ENCODE measurements around the gene CPM. TPM values are rescaled to one million over a fixed set of nuclear protein-coding genes. Genes with fewer than 3 reads are reported as not detected.
A peak's percentile ranks its signal among the peaks of the same experiment; 100 is the strongest.

CPM gene
- total and polyA plus RNA-seq, 2 donors (not counting 3 experiments of a cell fraction or from before 2014, with no cell fraction given) = not detected

DNA sequence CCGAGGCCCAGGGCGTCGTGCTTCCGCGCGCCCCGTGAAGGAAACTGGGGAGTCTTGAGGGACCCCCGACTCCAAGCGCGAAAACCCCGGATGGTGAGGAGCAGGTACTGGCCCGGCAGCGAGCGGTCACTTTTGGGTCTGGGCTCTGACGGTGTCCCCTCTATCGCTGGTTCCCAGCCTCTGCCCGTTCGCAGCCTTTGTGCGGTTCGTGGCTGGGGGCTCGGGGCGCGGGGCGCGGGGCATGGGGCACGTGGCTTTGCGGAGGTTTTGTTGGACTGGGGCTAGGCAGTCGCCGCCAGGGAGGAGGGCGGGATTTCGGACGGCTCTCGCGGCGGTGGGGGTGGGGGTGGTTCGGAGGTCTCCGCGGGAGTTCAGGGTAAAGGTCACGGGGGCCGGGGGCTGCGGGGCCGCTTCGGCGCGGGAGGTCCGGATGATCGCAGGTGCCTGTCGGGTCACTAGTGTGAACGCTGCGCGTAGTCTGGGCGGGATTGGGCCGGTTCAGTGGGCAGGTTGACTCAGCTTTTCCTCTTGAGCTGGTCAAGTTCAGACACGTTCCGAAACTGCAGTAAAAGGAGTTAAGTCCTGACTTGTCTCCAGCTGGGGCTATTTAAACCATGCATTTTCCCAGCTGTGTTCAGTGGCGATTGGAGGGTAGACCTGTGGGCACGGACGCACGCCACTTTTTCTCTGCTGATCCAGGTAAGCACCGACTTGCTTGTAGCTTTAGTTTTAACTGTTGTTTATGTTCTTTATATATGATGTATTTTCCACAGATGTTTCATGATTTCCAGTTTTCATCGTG, 124.4 kb downstream of the CPM start:
- Histone ChIP-seq H3K79me2 (ENCODE audit: control insufficient read depth, insufficient read depth, low read length) (peaks cover 51% of the 10 kb centered on the region), H3K9me3 (replicated peaks; ENCODE audit: control insufficient read depth, insufficient read depth, low read length) (no peaks in the 10 kb centered on the region), H3K27ac (ENCODE audit: insufficient read depth, low read depth, low read length) (peak overlapping the region; percentile 82), H3K9ac (replicated peaks; ENCODE audit: extremely low read depth, insufficient read depth, low read length) (peak overlapping the region; percentile 95), H3K4me2 (ENCODE audit: insufficient read depth, low read length) (peak overlapping the region; percentile 65), H3K4me1 (ENCODE audit: control insufficient read depth, extremely low read depth, insufficient read depth, low read length) (peaks cover 5% of the 10 kb centered on the region), H4K20me1 (replicated peaks; ENCODE audit: control insufficient read depth, extremely low read depth, insufficient read depth, low read length) (peaks cover 14% of the 10 kb centered on the region), H2AFZ (ENCODE audit: low read depth, low read length) (peak overlapping the region; percentile 54), H3K27me3 (ENCODE audit: control insufficient read depth in 2 of 2, insufficient read depth in 2 of 2, low read length in 2 of 2) (no peaks in the 10 kb centered on the region), H3K4me3 (replicated peaks in 1 of 3; ENCODE audit: insufficient read depth in 1 of 3, low read depth in 1 of 3, low read length in 3 of 3) (peak overlapping the region; percentile 57 to 82 (median 68)), H3K36me3 (ENCODE audit: control insufficient read depth in 2 of 2, extremely low read depth in 1 of 2, insufficient read depth in 2 of 2, low read length in 2 of 2) (peaks cover 0 to 16% of the 10 kb centered on the region in 2 experiments), H3K9me1 (replicated peaks; ENCODE audit: control insufficient read depth, extremely low read depth, insufficient read depth, low read length) (no peaks in the 10 kb centered on the region)
- dilution Hi-C loops (cut with MboI; ENCODE audit: extremely low pct_ligation_motif_present, low sequenced_read_pairs) = no loop called here
- POLR2A ChIA-PET = interaction anchor here (1.0 to 3.0 kb wide), 6 partner anchors 10 to 63 kb away, joined by 3 to 21 read pairs (median 6); partner anchors contain the start of gene SLC35E3
- peak; percentile 83 for FAIRE-seq
- TF ChIP-seq JUN (IDR thresholded peaks at IDR 0.05; ENCODE audit: borderline replicate concordance, insufficient read depth, insufficient read length, low read depth) (peak; percentile 35), MAX (IDR thresholded peaks at IDR 0.05; ENCODE audit: insufficient read depth, insufficient read length) (peak; percentile 6), EZH2 (IDR thresholded peaks at IDR 0.05; ENCODE audit: borderline replicate concordance, low read depth, low read length, severe bottlenecking) (no peak), MYC (IDR thresholded peaks at IDR 0.05; ENCODE audit: low read depth, low read length) (peak; percentile 25), POLR2AphosphoS5 (IDR thresholded peaks at IDR 0.05; ENCODE audit: insufficient read depth, low read depth, low read length) (peak; percentile 99), GATA2 (IDR thresholded peaks at IDR 0.05; ENCODE audit: insufficient read depth, insufficient read length, low read depth, low read length) (no peak), FOS (IDR thresholded peaks at IDR 0.05; ENCODE audit: borderline replicate concordance, insufficient read depth, low read length) (peak; percentile 76), POLR2A (IDR thresholded peaks at IDR 0.05; ENCODE audit: low read depth, low read length) (peak; percentile 100)
- TF ChIP-seq, protein P1, sequence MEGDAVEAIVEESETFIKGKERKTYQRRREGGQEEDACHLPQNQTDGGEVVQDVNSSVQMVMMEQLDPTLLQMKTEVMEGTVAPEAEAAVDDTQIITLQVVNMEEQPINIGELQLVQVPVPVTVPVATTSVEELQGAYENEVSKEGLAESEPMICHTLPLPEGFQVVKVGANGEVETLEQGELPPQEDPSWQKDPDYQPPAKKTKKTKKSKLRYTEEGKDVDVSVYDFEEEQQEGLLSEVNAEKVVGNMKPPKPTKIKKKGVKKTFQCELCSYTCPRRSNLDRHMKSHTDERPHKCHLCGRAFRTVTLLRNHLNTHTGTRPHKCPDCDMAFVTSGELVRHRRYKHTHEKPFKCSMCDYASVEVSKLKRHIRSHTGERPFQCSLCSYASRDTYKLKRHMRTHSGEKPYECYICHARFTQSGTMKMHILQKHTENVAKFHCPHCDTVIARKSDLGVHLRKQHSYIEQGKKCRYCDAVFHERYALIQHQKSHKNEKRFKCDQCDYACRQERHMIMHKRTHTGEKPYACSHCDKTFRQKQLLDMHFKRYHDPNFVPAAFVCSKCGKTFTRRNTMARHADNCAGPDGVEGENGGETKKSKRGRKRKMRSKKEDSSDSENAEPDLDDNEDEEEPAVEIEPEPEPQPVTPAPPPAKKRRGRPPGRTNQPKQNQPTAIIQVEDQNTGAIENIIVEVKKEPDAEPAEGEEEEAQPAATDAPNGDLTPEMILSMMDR (IDR thresholded peaks at IDR 0.05; ENCODE audit: extremely low read depth in 1 of 2, insufficient read depth in 1 of 2, low read depth in 1 of 2, low read length in 2 of 2) = no peak
- intact Hi-C loops (cut with micrococcal nuclease) = loop anchor here (1.0 to 10.0 kb wide), 8 partner anchors 14 to 584 kb away; partner anchors contain the start of genes IL26, MDM1, RAP1B and SLC35E3
- DNase-seq (ENCODE audit: low read depth, low spot score) = peak; percentile 92
- CTCF ChIA-PET = interaction anchor here (0.9 to 3.0 kb wide), 14 partner anchors 8 to 243 kb away, joined by 3 to 35 read pairs (median 4); partner anchors contain the start of gene SLC35E3
- BruUV-seq (replicated peaks) = TSS peak; percentile 76
